Neural crest cell (in vitro differentiated cells): ENCODE data around the gene ACKR3. TPM values are rescaled to one million over a fixed set of nuclear protein-coding genes. Genes with fewer than 3 reads are reported as not detected.

Source experiments
- DNase-seq: peaks from one replicate; pipeline ENCODE4 v3.0.0; 2021; ENCODE audit warnings: low read depth, mixed read lengths, low spot score
- H3K27ac Mint-ChIP-seq: one replicate; pipeline ENCODE4 v1.8.0; 2021; ENCODE audit warnings: mild to moderate bottlenecking, mixed read lengths; ENCODE audit not compliant: unreplicated experiment
- H3K27me3 Mint-ChIP-seq: 2 replicates; pipeline ENCODE4 v1.8.0; 2021; ENCODE audit warnings: low read depth, mild to moderate bottlenecking, mixed read lengths
- H3K36me3 Mint-ChIP-seq: 2 replicates; pipeline ENCODE4 v1.8.0; 2021; ENCODE audit warnings: low read depth, mild to moderate bottlenecking, mixed read lengths
- H3K4me1 Mint-ChIP-seq: 2 replicates; pipeline ENCODE4 v1.8.0; 2021; ENCODE audit warnings: mixed read lengths
- H3K4me3 Mint-ChIP-seq: one replicate; pipeline ENCODE4 v1.8.0; 2021; ENCODE audit warnings: mild to moderate bottlenecking, mixed read lengths
- H3K9me3 Mint-ChIP-seq: 2 replicates; pipeline ENCODE4 v1.8.0; 2021; ENCODE audit warnings: mixed read lengths
- CTCF ChIP-seq: fragments of 200-600 bp; sonication (generic); conservative IDR thresholded peaks from 2 replicates; pipeline ENCODE4 v1.5.0; 2021; ENCODE audit warnings: antibody characterized with exemption, mild to moderate bottlenecking
- total RNA-seq: library from RNA; stranded (reverse); gene quantifications from 2 replicates; pipeline ENCODE4 v1.2.1, GENCODE V29; 2021

ACKR3 gene
- total RNA-seq, 1 donor from 2014 or later, result 24.5 TPM

GRCh38 chr2:236533343-236533742 is 36.3 kb upstream of the ACKR3 start:
- Mint-ChIP-seq H3K4me3 (no peak overlapping the region), H3K36me3 (no peaks in the 10 kb centered on the region), H3K27me3 (no peaks in the 10 kb centered on the region), H3K4me1 (peaks cover 11% of the 10 kb centered on the region), H3K27ac (no peak overlapping the region), H3K9me3 (no peaks in the 10 kb centered on the region)
- no peak for TF ChIP-seq CTCF
- DNase-seq, result no peak

GRCh38 chr2:236535024-236535423 is 34.6 kb upstream of the ACKR3 start:
- no peak for TF ChIP-seq CTCF
- Mint-ChIP-seq H3K4me1 (peaks cover 5% of the 10 kb centered on the region), H3K27me3 (no peaks in the 10 kb centered on the region), H3K4me3 (no peak overlapping the region), H3K36me3 (no peaks in the 10 kb centered on the region), H3K9me3 (no peaks in the 10 kb centered on the region), H3K27ac (no peak overlapping the region)
- no peak for DNase-seq

GRCh38 chr2:236536727-236537398 is 32.8 kb upstream of the ACKR3 start:
- H3K27me3 Mint-ChIP-seq, result no peaks in the 10 kb centered on the region
- no peak for TF ChIP-seq CTCF
- no peak overlapping the region for H3K27ac Mint-ChIP-seq
- H3K9me3 Mint-ChIP-seq, result no peaks in the 10 kb centered on the region
- no peak for DNase-seq
- H3K36me3 Mint-ChIP-seq, result no peaks in the 10 kb centered on the region
- no peak overlapping the region for H3K4me3 Mint-ChIP-seq
- H3K4me1 Mint-ChIP-seq, result peaks cover 5% of the 10 kb centered on the region

GRCh38 chr2:236538242-236538641 is 31.4 kb upstream of the ACKR3 start:
- DNase-seq, result no peak
- peaks cover 9% of the 10 kb centered on the region for H3K4me1 Mint-ChIP-seq
- no peaks in the 10 kb centered on the region for H3K9me3 Mint-ChIP-seq
- TF ChIP-seq CTCF, result no peak
- H3K36me3 Mint-ChIP-seq, result no peaks in the 10 kb centered on the region
- no peaks in the 10 kb centered on the region for H3K27me3 Mint-ChIP-seq
- H3K4me3 Mint-ChIP-seq, result no peak overlapping the region
- H3K27ac Mint-ChIP-seq, result no peak overlapping the region

GRCh38 chr2:236541008-236541562 is 28.5 kb upstream of the ACKR3 start:
- Mint-ChIP-seq H3K27me3 (no peaks in the 10 kb centered on the region), H3K4me3 (no peak overlapping the region), H3K36me3 (no peaks in the 10 kb centered on the region), H3K9me3 (peaks cover 3% of the 10 kb centered on the region), H3K4me1 (peaks cover 9% of the 10 kb centered on the region), H3K27ac (no peak overlapping the region)
- no peak for DNase-seq
- TF ChIP-seq CTCF, result no peak
